GM19240 (cell line): ENCODE results near the gene TNFSF9.
"Not testable (repeated sequence)": the region's sequence is repeated elsewhere in the genome, so short reads cannot be mapped to it uniquely, and the experiment has no call there.

Source experiments
- DNase-seq: peaks from one replicate; pipeline ENCODE4 v3.0.0; 2011; ENCODE audit warnings: low spot score; ENCODE audit not compliant: insufficient read length

Gene TNFSF9

DNA sequence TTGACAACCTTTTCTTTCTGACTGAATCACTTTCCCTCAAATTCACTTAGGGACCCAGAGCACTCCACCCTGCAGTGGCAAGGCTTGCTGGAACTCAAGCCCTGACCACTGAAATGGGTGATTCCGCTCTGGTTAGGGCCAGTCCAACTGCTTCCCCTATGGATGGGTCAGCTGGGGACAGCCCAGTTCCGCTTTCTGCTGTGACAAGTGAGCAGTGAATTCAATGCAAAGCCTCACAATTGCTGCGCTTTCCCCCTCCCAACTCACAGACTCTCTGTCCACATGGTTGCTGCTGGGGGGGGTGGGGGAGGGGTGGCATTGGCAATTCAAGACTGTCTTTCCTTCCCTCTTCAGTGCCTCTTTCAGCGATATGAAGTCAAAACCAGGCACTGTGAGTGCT lies 41.4 kb downstream of the TNFSF9 start:
- no peak for DNase-seq

DNA sequence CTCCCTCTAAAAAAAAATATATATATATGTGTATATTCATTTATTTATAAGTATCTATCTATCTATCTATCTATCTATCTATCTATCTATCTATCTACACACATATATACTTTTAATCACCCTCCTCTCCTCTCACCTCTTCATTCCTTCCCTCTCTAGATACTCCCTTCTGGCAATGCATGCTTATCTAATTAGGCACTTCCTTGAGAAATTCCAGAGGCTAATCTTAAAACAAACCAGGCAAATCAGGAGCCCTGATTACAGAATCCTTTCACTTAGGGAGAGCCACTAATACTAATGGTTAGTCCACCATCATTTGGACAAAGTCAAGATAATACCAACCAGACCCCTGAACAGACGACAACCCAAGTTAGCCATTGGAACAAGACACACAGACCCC lies 42.5 kb downstream of the TNFSF9 start:
- no peak for DNase-seq

DNA sequence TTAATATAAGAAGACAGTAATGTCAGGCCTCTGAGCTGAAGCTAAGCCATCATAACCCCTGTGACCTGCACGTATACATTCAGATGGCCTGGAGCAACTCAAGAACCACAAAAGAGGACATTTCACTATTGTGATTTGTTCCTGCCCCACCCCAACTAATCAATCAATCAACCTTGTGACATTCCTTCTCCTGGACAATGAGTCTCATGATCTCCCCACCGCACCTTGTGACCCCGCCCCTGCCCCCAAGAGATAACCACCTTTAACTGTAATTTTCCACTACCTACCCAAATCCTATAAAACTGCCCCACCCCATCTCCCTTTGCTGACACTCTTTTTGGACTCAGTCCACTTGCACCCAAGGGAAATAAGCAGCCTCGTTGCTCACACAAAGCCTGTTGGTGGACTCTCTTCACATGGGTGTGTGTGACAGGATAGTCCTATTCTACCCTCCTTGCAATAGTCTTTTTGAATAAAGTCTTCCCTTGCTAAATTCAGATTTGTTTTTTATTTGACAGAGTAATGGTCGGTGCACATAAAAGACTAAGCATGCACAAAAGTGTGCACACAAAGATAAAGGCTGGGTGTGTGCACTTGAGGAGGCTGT lies 46.1 kb downstream of the TNFSF9 start:
- no peak for DNase-seq

DNA sequence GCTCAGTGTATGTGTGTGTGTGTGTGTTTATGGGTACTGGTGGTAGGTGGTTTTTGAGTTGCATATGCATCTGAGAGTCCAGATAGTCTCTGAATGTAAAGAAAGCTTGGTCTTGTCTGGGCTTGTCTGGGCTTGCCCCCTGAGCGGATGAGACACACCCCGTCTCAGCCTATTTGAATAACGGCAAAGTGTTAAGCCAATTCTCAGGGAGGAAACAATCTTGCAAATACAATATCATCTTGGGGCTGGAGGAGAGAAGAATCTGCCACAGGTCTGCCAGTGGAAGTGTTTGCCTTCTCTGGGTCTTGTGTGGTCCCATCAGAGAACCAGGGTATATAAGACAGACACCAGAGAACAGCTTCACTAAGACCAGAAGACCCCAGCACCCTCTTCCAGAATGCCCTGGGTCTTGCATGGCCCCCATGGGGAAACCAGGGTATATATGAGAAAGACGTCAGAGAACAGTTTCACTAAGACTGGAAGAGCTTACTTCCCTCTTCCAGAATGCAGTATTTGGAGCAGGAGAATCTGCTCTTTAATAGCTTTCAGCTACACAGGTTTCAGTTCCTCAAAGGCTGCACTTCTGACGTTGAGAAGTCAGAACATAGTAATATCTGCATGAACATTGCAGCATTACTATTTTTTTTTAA lies 46.8 kb downstream of the TNFSF9 start:
- peak; percentile 57 for DNase-seq

DNA sequence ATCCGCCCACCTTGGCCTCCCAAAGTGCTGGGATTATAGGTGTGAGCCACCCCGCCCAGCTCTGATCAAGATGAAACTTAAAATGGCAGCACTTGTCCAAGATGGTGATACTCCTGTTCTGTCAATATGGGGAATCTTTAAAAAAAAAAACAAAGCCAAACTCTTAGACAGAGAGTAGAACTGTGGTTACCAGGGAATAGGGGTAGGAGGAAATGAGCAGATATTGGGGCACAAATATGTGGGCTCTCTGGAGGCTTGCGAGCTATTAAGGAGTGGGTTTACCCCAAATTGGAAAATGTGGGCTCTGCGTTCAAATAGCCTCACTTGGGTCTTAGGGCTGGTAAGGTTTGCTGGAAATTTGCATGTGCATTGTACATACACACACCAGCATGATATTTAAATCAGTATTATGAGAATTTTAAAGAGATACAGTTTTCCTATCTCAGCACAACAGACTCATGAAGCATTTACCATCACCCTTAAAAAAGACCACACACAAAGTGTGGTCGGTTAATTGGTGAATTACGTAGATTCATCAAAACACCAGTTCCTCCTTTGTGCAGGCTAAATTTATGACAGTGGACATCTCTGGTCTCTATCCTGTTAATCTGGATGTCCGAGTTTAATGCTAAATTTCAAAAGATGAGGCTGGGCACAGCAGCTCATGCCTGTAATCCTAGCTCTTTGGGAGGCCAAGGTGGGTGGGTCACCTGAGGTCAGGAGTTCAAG lies 48.8 kb downstream of the TNFSF9 start:
- DNase-seq: no peak

DNA sequence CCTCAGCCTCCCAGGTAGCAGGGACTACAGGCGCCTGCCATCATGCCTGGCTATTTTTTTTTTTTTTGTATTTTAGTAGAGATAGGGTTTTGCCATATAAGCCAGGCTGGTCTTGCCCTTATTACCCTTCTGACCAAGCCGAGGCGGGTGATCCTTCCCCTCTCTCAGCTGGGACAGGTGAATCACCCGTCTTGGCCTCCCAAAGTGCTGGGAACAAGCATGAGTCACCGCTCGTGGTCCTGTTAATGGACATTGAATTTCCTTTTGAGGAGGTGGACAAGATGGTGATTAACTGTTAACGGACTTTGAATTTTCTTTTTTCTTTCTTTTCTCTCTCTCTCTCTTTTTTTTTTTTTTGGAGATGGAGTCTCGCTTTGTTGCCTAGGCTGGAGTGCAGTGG lies 49.5 kb downstream of the TNFSF9 start:
- DNase-seq: no peak

DNA sequence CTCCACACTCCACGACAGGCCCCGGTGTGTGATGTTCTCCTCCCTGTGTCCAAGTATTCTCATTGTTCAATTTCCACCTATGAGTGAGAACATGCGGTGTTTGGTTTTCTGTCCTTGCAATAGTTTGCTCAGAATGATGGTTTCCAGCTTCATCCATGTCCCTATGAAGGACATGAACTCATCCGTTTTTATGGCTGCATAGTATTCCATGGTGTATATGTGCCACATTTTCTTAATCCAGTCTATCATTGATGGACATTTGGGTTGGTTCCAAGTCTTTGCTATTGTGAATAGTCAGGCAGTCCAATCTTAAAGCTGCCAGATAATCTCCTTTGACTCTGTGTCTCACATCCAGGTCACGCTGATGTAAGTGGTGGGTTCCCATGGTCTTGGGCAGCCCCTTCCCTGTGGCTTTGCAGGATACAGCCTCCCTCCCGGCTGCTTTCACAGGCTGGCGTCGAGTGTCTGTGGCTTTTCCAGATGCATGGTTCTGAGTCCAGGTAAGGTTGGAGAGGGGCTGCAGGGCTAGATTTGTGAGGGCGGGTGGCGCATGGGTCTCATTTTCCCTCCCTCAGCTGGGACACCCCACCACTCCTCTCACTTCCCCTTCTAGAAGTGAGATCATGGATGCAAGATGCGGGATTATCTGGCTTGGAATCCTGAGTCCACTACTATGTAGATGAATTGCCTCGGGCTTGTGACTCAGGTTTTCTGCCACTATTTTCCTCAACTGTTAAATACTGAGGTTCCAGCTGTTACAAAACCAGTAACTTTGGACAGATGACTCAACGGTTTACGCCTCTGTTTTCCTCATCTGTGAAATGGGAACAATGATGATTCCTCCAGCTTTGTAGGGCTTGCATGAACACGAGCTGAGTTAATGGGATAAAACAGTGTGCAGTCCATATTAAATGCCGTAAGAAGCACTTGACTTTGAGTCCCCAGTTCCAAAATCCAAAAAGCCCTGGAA lies 52.0 kb downstream of the TNFSF9 start:
- DNase-seq: not testable (repeated sequence)
